HCT116 (cell line): ENCODE measurements around the gene SLC25A42.

Source experiments
- CTCF ChIP-seq, 3 experiments: fragments of 200-600 bp in 1 of 3; sonication (generic) in 1 of 3; IDR thresholded peaks in 2 of 3; conservative IDR thresholded peaks in 1 of 3; 2 replicates each; pipeline ENCODE4 v1.5.1; 2012 to 2017; ENCODE audit warnings: low read depth in 2 of 3, low read length in 2 of 3, antibody characterized with exemption in 1 of 3, borderline replicate concordance in 1 of 3, control low read depth in 1 of 3, mild to moderate bottlenecking in 1 of 3, mixed read lengths in 1 of 3, mixed run types in 1 of 3, moderate library complexity in 1 of 3; ENCODE audit not compliant: insufficient read depth in 1 of 3
- POLR2A ChIP-seq: IDR thresholded peaks from 2 replicates; pipeline ENCODE4 v1.7.0; 2011; ENCODE audit warnings: borderline replicate concordance; ENCODE audit not compliant: insufficient read depth, insufficient read length; ENCODE audit errors: extremely low read depth

- no peak for TF ChIP-seq CTCF (IDR thresholded peaks at IDR 0.05 in 2 of 3, conservative IDR thresholded peaks at IDR 0.05 in 1 of 3; ENCODE audit: borderline replicate concordance in 1 of 3, insufficient read depth in 1 of 3, low read depth in 2 of 3, low read length in 2 of 3)
- TF ChIP-seq POLR2A, result no peak
Observed at GRCh38 chr19:19131989-19132388, 68.2 kb downstream of the SLC25A42 start.
